Upper lobe of left lung (tissue), 6 donors: ENCODE data around the gene ATP13A2. TPM values are rescaled to one million over a fixed set of nuclear protein-coding genes. Genes with fewer than 3 reads are reported as not detected.

Source experiments
- ATAC-seq, 2 donors: fragments of 200-7000 bp; cut with Tn5 transposase; one replicate each; pipeline ENCODE4 v1.9.1; 2022; ENCODE audit warnings: mild to moderate bottlenecking in 2 of 2, moderate library complexity in 2 of 2; ENCODE audit not compliant: low FRiP score in 2 of 2
- DNase-seq, 2 donors: peaks; one replicate each; pipeline ENCODE4 v3.0.0-alpha.2; 2019 to 2020
- H3K27ac ChIP-seq, 4 donors: fragments of 200-600 bp; sonication (generic); one replicate each; pipeline ENCODE4 v1.5.1; 2016 to 2019
- H3K27me3 ChIP-seq, 4 donors: fragments of 200-600 bp; sonication (generic); one replicate each; pipeline ENCODE4 v1.5.1; 2017 to 2019
- H3K36me3 ChIP-seq, 4 donors: fragments of 200-600 bp; sonication (generic); one replicate each; pipeline ENCODE4 v1.5.1; 2016 to 2019
- H3K4me1 ChIP-seq, 4 donors: fragments of 200-600 bp; sonication (generic); one replicate each; pipeline ENCODE4 v1.5.1; 2018 to 2019
- H3K4me3 ChIP-seq, 4 donors: fragments of 200-600 bp; sonication (generic); one replicate each; pipeline ENCODE4 v1.5.1; 2017 to 2019; ENCODE audit warnings: mild to moderate bottlenecking in 2 of 4, moderate library complexity in 1 of 4
- H3K9me3 ChIP-seq, 4 donors: fragments of 200-600 bp; sonication (generic); one replicate each; pipeline ENCODE4 v1.5.1; 2018 to 2019
- EP300 ChIP-seq, 4 donors: sonication (generic); formaldehyde crosslinking; IDR thresholded peaks; one replicate each; pipeline ENCODE4 v1.5.1; 2017; ENCODE audit warnings: antibody characterized with exemption in 4 of 4, control low read depth in 2 of 4
- POLR2A ChIP-seq, 4 donors: fragments of 450-650 bp; IDR thresholded peaks; one replicate each; pipeline ENCODE4 v1.5.1; 2016 to 2017; ENCODE audit warnings: antibody characterized with exemption in 4 of 4, mild to moderate bottlenecking in 2 of 4
- POLR2AphosphoS5 ChIP-seq, 2 donors: sonication (generic); formaldehyde crosslinking; IDR thresholded peaks; one replicate each; pipeline ENCODE4 v1.5.1; 2017; ENCODE audit warnings: antibody characterized with exemption in 2 of 2
- WGBS, 2 donors: methylation state at CpG; one replicate each; pipeline ENCODE4 v1.1.5; 2017 to 2018; 5-methylcytosine and 5-hydroxymethylcytosine counted together
- total RNA-seq, 6 donors: library from RNA; depleted of rRNA in 4 of 6; stranded (reverse); fragments of >200 nt in 4 of 6; gene quantifications; one replicate each; pipeline versions ENCODE4 v1.1.0 to v1.2.1, GENCODE V29; 2016 to 2021
- TF ChIP-seq, protein P1 (sequence below), 6 experiments: fragments of 450-650 bp in 4 of 6; fragments of 200-600 bp in 2 of 6; sonication (generic) in 2 of 6; IDR thresholded peaks; one replicate each; pipeline ENCODE4 v1.5.1; 2016 to 2019; ENCODE audit warnings: antibody characterized with exemption in 6 of 6
- donor health status: DM: no; HTN: no; CAD: no; lungs with moderate emphysema.
- donor health status: DM: no; HTN: yes; CAD: no; lungs with severe emphysema.

The ATP13A2 gene
- total RNA-seq, 6 donors from 2014 or later: 39.2 to 110 (median 66.5) TPM

DNA sequence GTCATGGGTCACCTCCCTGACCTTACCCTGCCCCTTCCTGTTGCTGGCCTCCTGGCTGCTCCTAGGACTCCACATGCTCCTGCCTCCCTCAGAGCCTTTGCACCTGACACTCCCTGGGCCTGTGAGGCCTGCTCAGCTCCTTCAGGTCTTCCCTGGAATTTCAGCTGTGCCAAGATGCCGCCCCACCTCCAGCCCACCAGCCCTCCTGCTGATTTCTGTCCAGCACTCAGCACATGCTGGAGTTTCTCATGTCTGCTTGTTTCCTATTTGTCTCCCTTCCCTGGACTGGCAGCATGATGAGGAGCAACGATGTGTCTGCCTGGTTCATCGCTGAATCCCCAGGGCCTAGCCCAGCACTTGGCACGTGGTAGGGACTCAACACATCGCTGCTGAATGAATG, 34.4 kb downstream of the ATP13A2 start:
- Histone ChIP-seq H3K4me1 (peaks cover 10 to 16% (median 14%) of the 10 kb centered on the region in 4 donors), H3K9me3 (no peaks in the 10 kb centered on the region), H3K4me3 (no peak overlapping the region), H3K27ac (peak overlapping the region in 1 of 4 donors; percentile 79), H3K36me3 (no peaks in the 10 kb centered on the region), H3K27me3 (peaks cover 0 to 14% (median 5%) of the 10 kb centered on the region in 4 donors)
- TF ChIP-seq POLR2A (IDR thresholded peaks at IDR 0.05): no peak
- no peak for TF ChIP-seq EP300 (IDR thresholded peaks at IDR 0.05)
- TF ChIP-seq, protein P1, sequence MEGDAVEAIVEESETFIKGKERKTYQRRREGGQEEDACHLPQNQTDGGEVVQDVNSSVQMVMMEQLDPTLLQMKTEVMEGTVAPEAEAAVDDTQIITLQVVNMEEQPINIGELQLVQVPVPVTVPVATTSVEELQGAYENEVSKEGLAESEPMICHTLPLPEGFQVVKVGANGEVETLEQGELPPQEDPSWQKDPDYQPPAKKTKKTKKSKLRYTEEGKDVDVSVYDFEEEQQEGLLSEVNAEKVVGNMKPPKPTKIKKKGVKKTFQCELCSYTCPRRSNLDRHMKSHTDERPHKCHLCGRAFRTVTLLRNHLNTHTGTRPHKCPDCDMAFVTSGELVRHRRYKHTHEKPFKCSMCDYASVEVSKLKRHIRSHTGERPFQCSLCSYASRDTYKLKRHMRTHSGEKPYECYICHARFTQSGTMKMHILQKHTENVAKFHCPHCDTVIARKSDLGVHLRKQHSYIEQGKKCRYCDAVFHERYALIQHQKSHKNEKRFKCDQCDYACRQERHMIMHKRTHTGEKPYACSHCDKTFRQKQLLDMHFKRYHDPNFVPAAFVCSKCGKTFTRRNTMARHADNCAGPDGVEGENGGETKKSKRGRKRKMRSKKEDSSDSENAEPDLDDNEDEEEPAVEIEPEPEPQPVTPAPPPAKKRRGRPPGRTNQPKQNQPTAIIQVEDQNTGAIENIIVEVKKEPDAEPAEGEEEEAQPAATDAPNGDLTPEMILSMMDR (IDR thresholded peaks at IDR 0.05): no peak
- TF ChIP-seq POLR2AphosphoS5 (IDR thresholded peaks at IDR 0.05): no peak
- DNase-seq: no peak
- ATAC-seq: no peak
- 94 to 97% methylated on average over 5 of the region's 5 CpGs for WGBS, 2 donors

DNA sequence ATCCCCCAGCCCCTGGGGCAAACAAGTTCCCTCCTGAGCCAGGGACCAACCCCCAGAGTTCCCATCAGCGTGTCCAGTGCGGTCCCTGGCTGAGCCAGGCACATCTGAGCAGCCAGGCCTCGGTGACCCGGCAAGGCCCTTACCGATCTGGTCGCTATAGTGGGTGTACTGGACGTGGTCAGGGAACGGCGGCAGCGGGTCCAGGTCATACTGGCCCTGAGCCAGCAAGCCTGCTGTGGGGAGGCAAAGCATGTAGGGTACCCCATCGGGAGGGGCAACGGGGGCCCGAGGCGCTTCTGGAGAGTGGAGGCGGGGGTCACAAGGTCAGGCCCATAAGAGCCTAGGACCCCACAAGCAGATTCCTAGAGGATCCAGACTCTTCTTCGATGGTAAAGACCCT, 34.8 kb downstream of the ATP13A2 start:
- no peak for TF ChIP-seq EP300 (IDR thresholded peaks at IDR 0.05)
- TF ChIP-seq, protein P1 (IDR thresholded peaks at IDR 0.05): no peak
- no peak for TF ChIP-seq POLR2A (IDR thresholded peaks at IDR 0.05)
- TF ChIP-seq POLR2AphosphoS5 (IDR thresholded peaks at IDR 0.05): no peak
- WGBS, 2 donors: 72 to 88% methylated on average over 3 to 16 of the region's 16 CpGs
- ATAC-seq (no peak), DNase-seq (peak in 1 of 2 donors; percentile 78)
- H3K4me1 ChIP-seq: peaks cover 10 to 16% (median 14%) of the 10 kb centered on the region in 4 donors
- peaks cover 0 to 14% (median 5%) of the 10 kb centered on the region in 4 donors for H3K27me3 ChIP-seq
- H3K36me3 ChIP-seq: no peaks in the 10 kb centered on the region
- peak overlapping the region in 1 of 4 donors; percentile 11 for H3K27ac ChIP-seq
- no peaks in the 10 kb centered on the region for H3K9me3 ChIP-seq
- H3K4me3 ChIP-seq: no peak overlapping the region

DNA sequence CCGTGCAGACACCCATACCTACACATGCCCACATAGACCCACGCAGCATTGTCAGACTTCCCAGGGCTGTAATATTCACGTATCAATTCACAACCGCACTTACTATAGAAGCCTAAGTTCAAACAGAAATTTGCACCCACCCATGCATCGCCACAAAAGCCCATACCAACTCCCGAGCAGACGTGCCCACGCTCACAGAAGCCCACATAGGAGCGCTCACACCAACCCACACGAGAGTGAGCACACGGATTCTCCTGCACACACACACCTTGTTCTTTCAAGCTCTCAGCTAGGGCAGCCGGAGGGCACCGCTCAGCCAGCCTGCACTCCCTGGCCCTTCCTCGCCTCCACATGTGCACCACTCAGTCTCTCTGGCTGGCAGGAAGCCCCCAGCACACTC, 35.9 kb downstream of the ATP13A2 start:
- TF ChIP-seq, protein P1 (IDR thresholded peaks at IDR 0.05): no peak
- TF ChIP-seq POLR2A (IDR thresholded peaks at IDR 0.05) (no peak), EP300 (IDR thresholded peaks at IDR 0.05) (no peak)
- 87 to 89% methylated on average over 9 to 14 of the region's 14 CpGs for WGBS, 2 donors
- Histone ChIP-seq H3K4me3 (no peak overlapping the region), H3K36me3 (peaks cover 0 to 3% (median 0%) of the 10 kb centered on the region in 4 donors), H3K4me1 (peaks cover 10 to 16% (median 13%) of the 10 kb centered on the region in 4 donors), H3K27me3 (peaks cover 0 to 11% (median 5%) of the 10 kb centered on the region in 4 donors), H3K9me3 (no peaks in the 10 kb centered on the region), H3K27ac (no peak overlapping the region)
- ATAC-seq (no peak), DNase-seq (no peak)

DNA sequence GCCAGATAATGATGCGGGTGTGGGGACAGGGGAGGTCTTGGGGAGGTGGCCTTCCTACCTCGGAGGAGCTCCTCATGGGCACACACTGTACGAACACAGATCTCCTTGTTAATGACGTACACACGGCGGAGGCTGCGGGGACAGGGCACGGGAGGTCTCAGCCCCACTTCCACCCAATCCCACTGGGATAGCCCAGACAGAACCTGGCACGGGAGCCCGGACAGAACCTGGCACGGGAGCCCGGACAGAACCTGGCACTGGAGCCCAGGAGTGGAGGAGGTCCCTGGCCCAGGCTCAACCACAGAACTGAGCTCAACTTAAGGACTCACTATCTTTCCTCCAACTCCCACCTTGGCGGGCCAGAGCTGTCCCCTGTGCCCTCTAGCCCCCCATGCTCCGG, 36.5 kb downstream of the ATP13A2 start:
- H3K4me1 ChIP-seq: peaks cover 6 to 11% (median 7%) of the 10 kb centered on the region in 4 donors

More for the DNA sequence above, 36.5 kb downstream of the ATP13A2 start:
- Histone ChIP-seq H3K9me3 (no peaks in the 10 kb centered on the region), H3K27ac (no peak overlapping the region), H3K36me3 (peaks cover 0 to 4% (median 1%) of the 10 kb centered on the region in 4 donors), H3K4me3 (no peak overlapping the region), H3K27me3 (peaks cover 0 to 7% (median 3%) of the 10 kb centered on the region in 4 donors)
- 81 to 88% methylated on average over 12 to 14 of the region's 14 CpGs for WGBS, 2 donors
- ATAC-seq: no peak
- no peak for TF ChIP-seq POLR2AphosphoS5 (IDR thresholded peaks at IDR 0.05)
- TF ChIP-seq, protein P1 (IDR thresholded peaks at IDR 0.05): no peak
- TF ChIP-seq POLR2A (IDR thresholded peaks at IDR 0.05): no peak
- no peak for TF ChIP-seq EP300 (IDR thresholded peaks at IDR 0.05)
- DNase-seq: no peak
